HG02970 (cell line): ENCODE results near the gene NDUFS3.

Experiments
- ATAC-seq: cut with Tn5 transposase; IDR thresholded peaks from one replicate; pipeline ENCODE4 v1.9.1; 2021; ENCODE audit warnings: mild to moderate bottlenecking, moderate library complexity, moderate number of reproducible peaks; ENCODE audit not compliant: unreplicated experiment, low FRiP score

The NDUFS3 gene

GRCh38 chr11:47620836-47621378 is 42.0 kb downstream of the NDUFS3 start:
- no peak for ATAC-seq

GRCh38 chr11:47626234-47626633 is 47.4 kb downstream of the NDUFS3 start:
- no peak for ATAC-seq

GRCh38 chr11:47628026-47628425 is 49.2 kb downstream of the NDUFS3 start:
- ATAC-seq: no peak

- no peak for ATAC-seq
Observed at GRCh38 chr11:47631473-47631872, 52.6 kb downstream of the NDUFS3 start.
